ENCODE data around the gene TBC1D2. TPM values are rescaled to one million over a fixed set of nuclear protein-coding genes. Genes with fewer than 3 reads are reported as not detected.

Gene TBC1D2
- total and polyA plus RNA-seq, 2 of the 13 experiments (the other 11 are each of a cell fraction or from before 2014, with no cell fraction given): 2.0 to 2.8 TPM

- TF ChIP-seq ATF7 (IDR thresholded peaks at IDR 0.05): no peak
- TF ChIP-seq ATF7 (CRISPR knock-in tag; IDR thresholded peaks at IDR 0.05): no peak
- TF ChIP-seq KLF13 (CRISPR knock-in tag; IDR thresholded peaks at IDR 0.05): no peak
Observed at GRCh38 chr9:98193336-98193944, 62.0 kb downstream of the TBC1D2 start (continued).

GRCh38 chr9:98192503-98193335, 62.7 kb downstream of the TBC1D2 start, which contains the start of gene CORO2A:
Gene CORO2A (minus strand): TSS chr9:98192637. CDS start chr9:98157660, 34,977 bp downstream.
- intact Hi-C loops (cut with micrococcal nuclease; ENCODE audit: unreplicated experiment): loop anchor here (1.0 to 5.0 kb wide), 4 partner anchors 46 to 115 kb away; partner anchors contain the start of gene TRIM14
- Histone ChIP-seq H4K20me1 (ENCODE audit: insufficient read depth, low read length) (no peaks in the 10 kb centered on the region), H3K9me3 (ENCODE audit: low read length) (no peaks in the 10 kb centered on the region), H3K27me3 (ENCODE audit: control insufficient read depth in 1 of 2, insufficient read depth in 2 of 2, low read length in 2 of 2) (no peaks in the 10 kb centered on the region), H3K79me2 (ENCODE audit: insufficient read depth, low read length) (peaks cover 39% of the 10 kb centered on the region), H3K4me1 (ENCODE audit: insufficient read depth, low read length) (peaks cover 44% of the 10 kb centered on the region), H3K9ac (ENCODE audit: insufficient read depth, low read depth, low read length) (peak within 1 kb of the TSS; percentile 79), H2AFZ (ENCODE audit: low read length) (peak within 1 kb of the TSS; percentile 84), H3K27ac (ENCODE audit: extremely low read length, insufficient read depth, low read length) (peak within 1 kb of the TSS; percentile 82), H3K4me3 (replicated peaks in 1 of 3; ENCODE audit: insufficient read depth in 1 of 3, low read depth in 2 of 3, low read length in 3 of 3) (peak within 1 kb of the TSS; percentile 81 to 98 (median 84)), H3K4me2 (ENCODE audit: low read depth, low read length) (peak within 1 kb of the TSS; percentile 85), H3K36me3 (replicated peaks in 1 of 2; ENCODE audit: control insufficient read depth in 1 of 2, insufficient read depth in 2 of 2, low read length in 2 of 2) (no peaks in the 10 kb centered on the region)
- FAIRE-seq (peak; percentile 28), ATAC-seq (peak; percentile 81), DNase-seq (ENCODE audit: low spot score) (peak; percentile 67)
- whole genome bisulfite sequencing (ENCODE audit: low lambda C conversion rate): 0% methylated on average over 6 of the region's 95 CpGs
- TSS peak; percentile 83 for BruUV-seq (replicated peaks)
- in situ Hi-C loops (cut with HindIII; ENCODE audit: extremely low pct_ligation_motif_present, low pct_unique_long_range_greater_than_20kb): loop anchor here (5.0 kb wide), 1 partner anchor 75 kb away; the partner anchor contains the start of gene TRIM14
- CTCF ChIA-PET (ENCODE audit: low intra/inter-chr PET ratio, low total read pairs): interaction anchor here (1.0 to 1.9 kb wide), 3 partner anchors 23 to 73 kb away, joined by 3 to 8 read pairs (median 4); no protein-coding TSS in a partner anchor
- POLR2A ChIA-PET: interaction anchor here (0.8 to 3.6 kb wide), 12 partner anchors 9 to 210 kb away, joined by 3 to 24 read pairs (median 6); partner anchors contain the start of genes ANP32B, NANS, TBC1D2 and TRIM14
- TF ChIP-seq MAFF (IDR thresholded peaks at IDR 0.05; ENCODE audit: low read depth, low read length) (no peak), ZNF451 (CRISPR knock-in tag; IDR thresholded peaks at IDR 0.05) (peak; percentile 17; the same call in 1 of the 2 replicates), ZC3H4 (CRISPR knock-in tag; IDR thresholded peaks at IDR 0.05; ENCODE audit: borderline replicate concordance) (no peak), AHR (CRISPR knock-in tag; IDR thresholded peaks at IDR 0.05) (no peak; the same call in 1 of the 2 replicates), ZNF503 (CRISPR knock-in tag; IDR thresholded peaks at IDR 0.05) (0 out of 2 replicates have a peak, but pooled peaks have one; percentile 25), BRF2 (CRISPR knock-in tag; IDR thresholded peaks at IDR 0.05) (peak; percentile 49; the same call in 1 of the 2 replicates), USF2 (IDR thresholded peaks at IDR 0.05; ENCODE audit: low read depth, low read length) (no peak), USF2 (CRISPR knock-in tag; IDR thresholded peaks at IDR 0.05; ENCODE audit: borderline replicate concordance) (no peak), ZNF558 (CRISPR knock-in tag; IDR thresholded peaks at IDR 0.05; ENCODE audit: borderline replicate concordance) (no peak), CEBPG (CRISPR knock-in tag; IDR thresholded peaks at IDR 0.05) (no peak; the same call in 1 of the 2 replicates), ZNF317 (CRISPR knock-in tag; IDR thresholded peaks at IDR 0.05) (peak; percentile 60; the same call in 1 of the 2 replicates), ZFYVE20 (CRISPR knock-in tag; IDR thresholded peaks at IDR 0.05; ENCODE audit: borderline replicate concordance, low read depth) (no peak)

All from HepG2 (cell line).